OCI-M2 (cell line): Measurements from ENCODE around the gene SNRPA1.
"Not testable (repeated sequence)": the region's sequence is repeated elsewhere in the genome, so short reads cannot be mapped to it uniquely, and the experiment has no call there.

Source experiments
- DNase-seq: peaks from one replicate; lab custom pipeline; 2025; ENCODE audit not compliant: unreplicated experiment; lab: John Stamatoyannopoulos, UW

Gene SNRPA1

GRCh38 chr15:101296418-101297405 lies 1.7 kb upstream of the SNRPA1 start:
- no peak for DNase-seq

GRCh38 chr15:101295607-101296161 lies 636 bp upstream of the SNRPA1 start:
- DNase-seq = no peak

GRCh38 chr15:101293122-101293521 lies 1.9 kb downstream of the SNRPA1 start:
- DNase-seq = no peak

- DNase-seq = no peak
Observed at GRCh38 chr15:101288905-101289513, 6.0 kb downstream of the SNRPA1 start.

GRCh38 chr15:101287342-101287741 lies 7.7 kb downstream of the SNRPA1 start:
- not testable (repeated sequence) for DNase-seq

- DNase-seq = no peak
Observed at GRCh38 chr15:101286471-101287114, 8.5 kb downstream of the SNRPA1 start.

- DNase-seq = no peak
Observed at GRCh38 chr15:101283931-101284330, 11.1 kb downstream of the SNRPA1 start.

GRCh38 chr15:101280007-101280406 lies 15.0 kb downstream of the SNRPA1 start:
- no peak for DNase-seq

GRCh38 chr15:101277943-101278564 lies 17.0 kb downstream of the SNRPA1 start:
- DNase-seq = no peak

GRCh38 chr15:101277038-101277822 lies 17.8 kb downstream of the SNRPA1 start, which contains the start of gene SELENOS:
SELENOS (minus strand) TSS chr15:101277485; CDS start chr15:101277417, 68 bp downstream.
- no peak for DNase-seq

GRCh38 chr15:101276501-101277037 lies 18.5 kb downstream of the SNRPA1 start:
- DNase-seq = no peak

- no peak for DNase-seq
Observed at GRCh38 chr15:101275018-101275417, 20.0 kb downstream of the SNRPA1 start.

- DNase-seq = no peak
Observed at GRCh38 chr15:101273534-101273933, 21.5 kb downstream of the SNRPA1 start.

- no peak for DNase-seq
Observed at GRCh38 chr15:101272584-101272983, 22.5 kb downstream of the SNRPA1 start.

- no peak for DNase-seq
Observed at GRCh38 chr15:101269479-101270223, 25.4 kb downstream of the SNRPA1 start.

GRCh38 chr15:101267320-101268104 lies 27.5 kb downstream of the SNRPA1 start:
- no peak for DNase-seq

GRCh38 chr15:101266787-101267186 lies 28.3 kb downstream of the SNRPA1 start:
- no peak for DNase-seq

GRCh38 chr15:101266034-101266433 lies 29.0 kb downstream of the SNRPA1 start:
- no peak for DNase-seq
